ENCODE results near the gene CYB5A. TPM values are rescaled to one million over a fixed set of nuclear protein-coding genes. Genes with fewer than 3 reads are reported as not detected.

CYB5A gene
- total RNA-seq, 6 experiments from 2014 or later, result 817 to 1,434 (median 907) TPM

GRCh38 chr18:74257083-74257482, 34.7 kb downstream of the CYB5A start:
- TF ChIP-seq CTCF (IDR thresholded peaks at IDR 0.05) (no peak), POLR2A (IDR thresholded peaks at IDR 0.05) (no peak)
- H3K4me1 ChIP-seq, result peaks cover 0 to 96% (median 42%) of the 10 kb centered on the region in 4 donors
- no peaks in the 10 kb centered on the region for H3K27me3 ChIP-seq
- H3K36me3 ChIP-seq, result peaks cover 0 to 76% (median 31%) of the 10 kb centered on the region in 4 donors
- peak overlapping the region in 1 of 3 donors; percentile 89 for H3K27ac ChIP-seq
- ATAC-seq (peak; percentile 10 to 52 (median 28)), DNase-seq (no peak)
- intact Hi-C loops (cut with DNase I), result no loop called here
- no peaks in the 10 kb centered on the region for H3K9me3 ChIP-seq
- 25% methylated on average over 7 of the region's 7 CpGs for WGBS (ENCODE audit: insufficient coverage, low coverage, low lambda C conversion rate, missing lambda C conversion rate)
- H3K4me3 ChIP-seq, result no peak overlapping the region

GRCh38 chr18:74256190-74256589, 35.6 kb downstream of the CYB5A start:
- H3K4me3 ChIP-seq, result no peak overlapping the region
- 66% methylated on average over 5 of the region's 5 CpGs for WGBS (ENCODE audit: insufficient coverage, low coverage, low lambda C conversion rate, missing lambda C conversion rate)
- no peak for DNase-seq
- no peaks in the 10 kb centered on the region for H3K27me3 ChIP-seq
- H3K9me3 ChIP-seq, result no peaks in the 10 kb centered on the region
- intact Hi-C loops (cut with DNase I), result no loop called here
- H3K27ac ChIP-seq, result peak overlapping the region in 1 of 3 donors; percentile 89
- TF ChIP-seq CTCF (IDR thresholded peaks at IDR 0.05), result no peak
- no peak for TF ChIP-seq POLR2A (IDR thresholded peaks at IDR 0.05)
- no peak for ATAC-seq
- peaks cover 0 to 96% (median 41%) of the 10 kb centered on the region in 4 donors for H3K4me1 ChIP-seq
- H3K36me3 ChIP-seq, result peaks cover 0 to 67% (median 24%) of the 10 kb centered on the region in 4 donors

- Histone ChIP-seq H3K36me3 (peaks cover 0 to 57% (median 19%) of the 10 kb centered on the region in 4 donors), H3K27ac (peak overlapping the region in 2 of 3 donors; percentile 43 to 89), H3K4me3 (no peak overlapping the region), H3K27me3 (no peaks in the 10 kb centered on the region), H3K4me1 (peaks cover 0 to 98% (median 45%) of the 10 kb centered on the region in 4 donors), H3K9me3 (no peaks in the 10 kb centered on the region)
- no peak for DNase-seq
- TF ChIP-seq CTCF (IDR thresholded peaks at IDR 0.05) (no peak), POLR2A (IDR thresholded peaks at IDR 0.05) (no peak)
- 26% methylated on average over 4 of the region's 4 CpGs for WGBS (ENCODE audit: insufficient coverage, low coverage, low lambda C conversion rate, missing lambda C conversion rate)
- intact Hi-C loops (cut with DNase I), result no loop called here
- peak; percentile 9 to 63 (median 43) for ATAC-seq
Observed at GRCh38 chr18:74255131-74255616, 36.6 kb downstream of the CYB5A start.

- peaks cover 0 to 99% (median 46%) of the 10 kb centered on the region in 4 donors for H3K4me1 ChIP-seq
- ATAC-seq, result peak in 3 of 4 donors; percentile 4 to 13 (median 9)
- TF ChIP-seq CTCF (IDR thresholded peaks at IDR 0.05) (no peak), POLR2A (IDR thresholded peaks at IDR 0.05) (no peak)
Observed at GRCh38 chr18:74252039-74252395, 39.7 kb downstream of the CYB5A start.

More at GRCh38 chr18:74252039-74252395, 39.7 kb downstream of the CYB5A start:
- no peak for DNase-seq
- intact Hi-C loops (cut with DNase I), result no loop called here
- no peaks in the 10 kb centered on the region for H3K9me3 ChIP-seq
- WGBS (ENCODE audit: insufficient coverage, low coverage, low lambda C conversion rate, missing lambda C conversion rate), result 13% methylated on average over 4 of the region's 4 CpGs
- no peaks in the 10 kb centered on the region for H3K27me3 ChIP-seq
- H3K36me3 ChIP-seq, result peaks cover 0 to 27% (median 10%) of the 10 kb centered on the region in 4 donors
- peak overlapping the region; percentile 17 to 89 (median 55) for H3K27ac ChIP-seq
- H3K4me3 ChIP-seq, result no peak overlapping the region
